ENCODE data around the gene CENPH.

- TF ChIP-seq MAX (CRISPR knock-in tag; IDR thresholded peaks at IDR 0.05) (no peak), MLX (CRISPR knock-in tag; IDR thresholded peaks at IDR 0.05) (no peak), CTCF (IDR thresholded peaks at IDR 0.05) (no peak), KAT7 (CRISPR knock-in tag; IDR thresholded peaks at IDR 0.05; ENCODE audit: borderline replicate concordance) (no peak), ETV6 (CRISPR knock-in tag; IDR thresholded peaks at IDR 0.05) (no peak), PRDM15 (CRISPR knock-in tag; IDR thresholded peaks at IDR 0.05) (no peak), SP1 (CRISPR knock-in tag; conservative IDR thresholded peaks at IDR 0.05) (no peak), ZNF512 (CRISPR knock-in tag; IDR thresholded peaks at IDR 0.05; ENCODE audit: borderline replicate concordance) (no peak)
These were observed 61.2 kb downstream of the CENPH start for GRCh38 chr5:69250593-69250992.

Data from WTC11 (cell line).